GM18517 (cell line): ENCODE results near the gene C1orf116.

Experiments
- ATAC-seq: cut with Tn5 transposase; IDR thresholded peaks from one replicate; pipeline ENCODE4 v1.9.1; 2021; ENCODE audit warnings: mild to moderate bottlenecking, moderate library complexity; ENCODE audit not compliant: unreplicated experiment

The C1orf116 gene

GRCh38 chr1:207020709-207021107 lies 11.8 kb downstream of the C1orf116 start:
- no peak for ATAC-seq

GRCh38 chr1:207020065-207020708 lies 12.4 kb downstream of the C1orf116 start:
- no peak for ATAC-seq

- no peak for ATAC-seq
Measured at GRCh38 chr1:207019661-207020060, 12.9 kb downstream of the C1orf116 start.

- ATAC-seq = no peak
Measured at GRCh38 chr1:207019161-207019560, 13.4 kb downstream of the C1orf116 start.

- no peak for ATAC-seq
Measured at GRCh38 chr1:207018707-207019106, 13.8 kb downstream of the C1orf116 start.

GRCh38 chr1:207017615-207018559 lies 14.7 kb downstream of the C1orf116 start:
- ATAC-seq = no peak

GRCh38 chr1:207015791-207016190 lies 16.8 kb downstream of the C1orf116 start:
- ATAC-seq = no peak

- ATAC-seq = no peak
Measured at GRCh38 chr1:207014728-207015127, 17.8 kb downstream of the C1orf116 start.

- ATAC-seq = no peak
Measured at GRCh38 chr1:207013321-207014085, 19.1 kb downstream of the C1orf116 start.

GRCh38 chr1:207010726-207011125 lies 21.8 kb downstream of the C1orf116 start:
- no peak for ATAC-seq

GRCh38 chr1:207009945-207010344 lies 22.6 kb downstream of the C1orf116 start:
- no peak for ATAC-seq

GRCh38 chr1:207009182-207009850 lies 23.2 kb downstream of the C1orf116 start:
- no peak for ATAC-seq

- ATAC-seq = no peak
Measured at GRCh38 chr1:207007352-207008033, 25.1 kb downstream of the C1orf116 start.

- ATAC-seq = no peak
Measured at GRCh38 chr1:207006914-207007313, 25.6 kb downstream of the C1orf116 start.

GRCh38 chr1:207006083-207006482 lies 26.5 kb downstream of the C1orf116 start:
- ATAC-seq = no peak

- no peak for ATAC-seq
Measured at GRCh38 chr1:207004931-207005830, 27.4 kb downstream of the C1orf116 start.

- no peak for ATAC-seq
Measured at GRCh38 chr1:207003210-207003609, 29.3 kb downstream of the C1orf116 start.

- no peak for ATAC-seq
Measured at GRCh38 chr1:207002724-207003146, 29.8 kb downstream of the C1orf116 start.
